GM19043 (cell line): ENCODE measurements around the gene ANKIB1.
"Not testable (repeated sequence)": the region's sequence is repeated elsewhere in the genome, so short reads cannot be mapped to it uniquely, and the experiment has no call there.

Source experiments
- ATAC-seq: cut with Tn5 transposase; IDR thresholded peaks from one replicate; pipeline ENCODE4 v1.9.1; 2021; ENCODE audit warnings: low read depth; ENCODE audit not compliant: unreplicated experiment

ANKIB1 gene, protein sequence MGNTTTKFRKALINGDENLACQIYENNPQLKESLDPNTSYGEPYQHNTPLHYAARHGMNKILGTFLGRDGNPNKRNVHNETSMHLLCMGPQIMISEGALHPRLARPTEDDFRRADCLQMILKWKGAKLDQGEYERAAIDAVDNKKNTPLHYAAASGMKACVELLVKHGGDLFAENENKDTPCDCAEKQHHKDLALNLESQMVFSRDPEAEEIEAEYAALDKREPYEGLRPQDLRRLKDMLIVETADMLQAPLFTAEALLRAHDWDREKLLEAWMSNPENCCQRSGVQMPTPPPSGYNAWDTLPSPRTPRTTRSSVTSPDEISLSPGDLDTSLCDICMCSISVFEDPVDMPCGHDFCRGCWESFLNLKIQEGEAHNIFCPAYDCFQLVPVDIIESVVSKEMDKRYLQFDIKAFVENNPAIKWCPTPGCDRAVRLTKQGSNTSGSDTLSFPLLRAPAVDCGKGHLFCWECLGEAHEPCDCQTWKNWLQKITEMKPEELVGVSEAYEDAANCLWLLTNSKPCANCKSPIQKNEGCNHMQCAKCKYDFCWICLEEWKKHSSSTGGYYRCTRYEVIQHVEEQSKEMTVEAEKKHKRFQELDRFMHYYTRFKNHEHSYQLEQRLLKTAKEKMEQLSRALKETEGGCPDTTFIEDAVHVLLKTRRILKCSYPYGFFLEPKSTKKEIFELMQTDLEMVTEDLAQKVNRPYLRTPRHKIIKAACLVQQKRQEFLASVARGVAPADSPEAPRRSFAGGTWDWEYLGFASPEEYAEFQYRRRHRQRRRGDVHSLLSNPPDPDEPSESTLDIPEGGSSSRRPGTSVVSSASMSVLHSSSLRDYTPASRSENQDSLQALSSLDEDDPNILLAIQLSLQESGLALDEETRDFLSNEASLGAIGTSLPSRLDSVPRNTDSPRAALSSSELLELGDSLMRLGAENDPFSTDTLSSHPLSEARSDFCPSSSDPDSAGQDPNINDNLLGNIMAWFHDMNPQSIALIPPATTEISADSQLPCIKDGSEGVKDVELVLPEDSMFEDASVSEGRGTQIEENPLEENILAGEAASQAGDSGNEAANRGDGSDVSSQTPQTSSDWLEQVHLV

DNA sequence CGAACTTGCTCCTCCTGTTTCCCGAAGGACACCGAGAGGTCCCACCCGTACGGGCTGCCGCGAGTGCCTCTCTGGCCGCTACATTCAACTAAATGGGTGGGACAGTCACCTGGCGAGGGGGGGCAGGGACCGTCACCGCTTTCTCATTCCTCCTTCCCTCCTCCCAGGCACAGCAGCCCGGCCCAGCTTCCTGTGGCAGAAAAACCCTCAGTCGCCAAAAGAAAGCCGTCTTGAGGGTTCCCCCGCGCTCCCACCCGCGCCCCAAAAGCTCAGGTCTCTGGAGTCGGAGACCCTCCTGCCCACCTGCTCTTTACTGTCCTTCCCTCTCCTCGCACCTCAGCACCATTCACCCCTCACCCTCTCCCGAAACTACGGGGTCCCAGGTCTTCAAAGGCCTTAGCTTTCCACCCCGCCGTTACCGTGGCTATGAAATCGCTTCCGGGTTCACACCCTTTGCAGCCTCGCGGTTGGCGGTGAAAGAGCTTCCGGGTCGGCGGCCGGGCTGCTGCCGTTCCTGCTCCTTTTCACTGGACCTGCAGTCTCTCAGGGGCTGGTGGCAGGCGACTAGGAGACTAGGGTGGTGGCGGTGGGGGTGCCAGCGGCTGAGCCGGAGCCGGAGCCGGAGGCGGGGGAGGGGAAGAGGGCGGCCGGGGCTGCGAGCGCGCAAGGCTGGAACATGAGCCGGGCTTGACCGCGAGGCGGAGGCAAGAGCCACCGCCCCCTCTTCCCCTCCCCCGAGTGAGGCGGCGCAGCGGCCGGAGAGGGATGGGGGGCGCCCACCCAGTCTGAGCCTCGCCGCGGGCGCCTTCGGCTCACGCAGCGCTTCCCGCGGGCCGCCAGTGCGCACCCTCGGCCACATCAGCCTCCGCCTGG, at the start of gene ANKIB1, which contains the start of gene KRIT1:
Gene ANKIB1 (plus strand): TSS at position 488 of the 873 bp plus-strand sequence. CDS start 49,005 bp downstream, outside the sequence.
Gene KRIT1 (minus strand): TSS at position 428 of the 873 bp plus-strand sequence. CDS start 3,779 bp downstream, outside the sequence.
- peak; percentile 70 for ATAC-seq

DNA sequence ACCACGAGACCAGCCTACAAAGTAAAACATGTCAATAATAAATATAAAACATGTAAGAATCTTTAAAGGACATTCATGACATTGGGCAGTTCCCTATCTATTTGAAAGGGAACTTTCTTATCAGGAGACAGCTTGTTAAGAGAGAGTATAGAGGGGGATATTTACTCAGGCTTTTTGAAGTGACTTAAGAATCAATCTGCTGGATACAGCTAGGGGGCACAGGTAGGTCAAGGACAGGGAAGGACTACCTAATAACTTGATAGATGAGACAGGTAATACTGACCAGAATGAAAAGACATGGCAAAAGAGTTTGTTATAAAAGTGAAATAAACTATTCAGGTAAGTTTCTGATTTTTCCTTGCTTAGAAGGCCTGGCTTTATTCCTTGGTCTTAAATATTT, 45.0 kb upstream of the ANKIB1 start:
- ATAC-seq, result no peak

DNA sequence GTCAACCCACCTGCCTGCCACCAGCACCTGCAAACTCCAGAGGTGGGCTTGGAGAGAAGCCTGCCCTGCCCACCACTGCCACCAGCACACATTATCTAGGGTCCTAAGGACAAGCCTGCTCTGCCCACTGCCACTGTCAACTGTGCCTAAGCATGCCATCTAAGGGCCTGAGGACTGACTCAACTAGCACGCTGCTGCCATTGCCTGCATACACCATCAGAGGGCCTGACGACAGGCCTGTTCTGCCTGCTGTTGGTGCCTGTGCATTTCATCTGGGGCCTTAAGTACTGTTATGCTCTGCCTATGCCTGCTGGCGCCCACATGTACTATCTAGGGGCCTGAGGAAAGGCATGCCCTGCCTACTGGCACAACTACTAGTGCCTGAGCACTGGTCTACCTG, 39.8 kb upstream of the ANKIB1 start:
- ATAC-seq, result no peak

DNA sequence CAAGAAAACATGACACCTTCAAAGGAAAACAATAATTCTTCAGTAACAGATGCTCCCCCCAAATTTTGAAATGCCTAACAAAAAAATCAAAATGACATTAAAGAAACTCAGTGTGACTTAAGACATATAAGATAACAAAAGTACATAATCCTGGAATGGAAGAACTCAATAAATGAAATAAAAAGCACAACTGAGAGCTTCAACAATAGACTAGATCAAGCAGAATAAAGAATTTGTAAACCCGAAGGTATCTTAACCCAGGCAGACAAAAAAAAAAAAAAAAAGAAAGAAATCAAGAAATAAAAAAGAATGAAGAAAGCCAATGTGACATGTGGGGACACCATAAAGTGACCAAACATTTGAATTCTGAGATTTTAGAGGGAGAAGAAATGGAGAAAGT, 39.1 kb upstream of the ANKIB1 start:
- no peak for ATAC-seq

DNA sequence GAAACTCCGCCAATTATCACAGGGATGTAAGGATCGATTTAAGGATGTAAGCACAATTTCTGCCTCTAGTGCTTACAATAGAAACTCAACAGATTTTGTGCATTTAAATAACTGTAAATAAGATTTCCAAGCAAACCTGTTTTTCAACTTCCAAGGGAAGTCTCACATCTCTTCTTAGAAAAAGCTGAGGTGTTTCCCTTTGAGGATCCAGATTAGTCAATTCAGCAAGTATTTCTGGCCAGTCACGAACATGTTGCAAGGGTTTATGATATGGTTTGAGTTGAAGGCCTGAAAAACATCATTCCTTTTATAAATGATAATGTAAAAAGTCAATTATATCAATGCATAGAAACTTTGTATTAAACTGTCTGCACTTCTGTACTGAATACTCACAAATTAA, 24.0 kb upstream of the ANKIB1 start:
- no peak for ATAC-seq

DNA sequence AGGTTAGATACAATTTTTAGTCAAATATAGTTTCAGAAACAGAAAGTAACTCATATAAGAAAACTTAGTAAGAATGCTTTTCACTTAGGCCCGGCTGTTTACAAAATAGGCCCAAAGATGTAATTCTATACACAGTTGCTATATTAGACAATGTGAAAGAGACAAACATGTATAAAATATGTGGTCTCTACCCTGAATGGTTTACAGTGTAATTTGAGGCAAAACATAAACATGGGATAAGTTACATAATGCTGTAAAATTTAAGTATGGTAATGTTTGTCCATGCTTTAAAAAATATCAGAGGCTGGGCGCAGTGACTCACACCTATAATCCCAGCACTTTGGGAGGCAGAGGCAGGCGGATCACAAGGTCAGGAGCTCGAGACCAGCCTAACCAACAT, 18.8 kb upstream of the ANKIB1 start:
- ATAC-seq, result no peak

DNA sequence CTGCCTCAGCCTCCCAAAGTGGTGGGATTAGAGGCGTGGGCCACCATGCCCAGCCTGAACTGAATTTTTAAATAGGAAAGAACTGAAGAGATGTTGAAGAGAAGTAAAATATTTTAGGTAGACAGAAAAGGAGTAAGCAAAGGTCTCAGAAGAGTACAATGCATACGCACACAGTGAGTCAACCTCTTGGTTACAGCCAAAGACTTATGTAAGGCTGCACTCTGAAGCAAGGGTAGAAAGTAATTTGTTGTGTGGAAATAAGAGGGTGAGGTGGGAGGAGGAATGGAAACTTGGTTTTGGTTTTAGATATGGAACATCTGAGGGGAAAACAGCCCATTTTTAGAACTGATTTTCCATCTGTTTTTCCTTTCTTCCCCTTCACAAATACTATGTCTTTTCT, 17.7 kb upstream of the ANKIB1 start:
- no peak for ATAC-seq

DNA sequence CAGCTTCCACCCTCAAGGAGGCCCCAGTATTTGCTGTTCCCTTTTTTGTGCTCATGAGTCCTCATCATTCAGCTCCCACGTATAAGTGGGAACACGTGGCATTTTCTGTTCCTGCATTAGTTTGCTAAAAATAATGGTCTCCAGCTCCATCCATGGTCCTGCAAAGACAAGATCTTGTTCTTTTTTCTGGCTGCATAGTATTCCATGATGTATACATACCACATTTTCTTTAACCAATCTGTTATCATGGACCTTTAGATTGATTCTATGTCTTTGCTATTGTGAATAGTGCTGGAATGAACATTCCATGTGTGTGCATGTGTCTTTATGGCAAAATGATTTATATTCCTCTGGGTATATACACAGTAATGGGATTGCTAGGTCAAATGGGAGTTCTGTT, 17.0 kb upstream of the ANKIB1 start:
- ATAC-seq, result no peak

DNA sequence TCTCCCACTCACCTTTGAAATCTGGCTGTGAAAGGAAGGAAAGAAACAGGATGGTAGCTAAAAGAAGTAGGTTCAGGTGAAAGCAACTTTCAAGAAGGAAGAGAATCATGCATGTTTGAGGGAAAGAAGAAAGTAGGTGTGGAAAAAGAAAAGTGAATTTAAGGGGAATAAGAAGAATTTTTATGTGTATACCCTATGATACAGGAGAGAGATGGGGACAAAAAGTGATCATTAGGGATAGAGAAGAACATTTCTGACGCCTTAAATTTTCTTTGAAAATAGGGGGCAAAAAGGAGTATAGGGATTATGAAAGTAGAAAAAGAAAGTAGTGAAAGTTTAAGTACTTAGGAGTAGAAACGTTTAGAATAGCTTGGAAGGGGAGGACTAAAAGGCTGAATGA, 15.2 kb upstream of the ANKIB1 start:
- ATAC-seq, result no peak

DNA sequence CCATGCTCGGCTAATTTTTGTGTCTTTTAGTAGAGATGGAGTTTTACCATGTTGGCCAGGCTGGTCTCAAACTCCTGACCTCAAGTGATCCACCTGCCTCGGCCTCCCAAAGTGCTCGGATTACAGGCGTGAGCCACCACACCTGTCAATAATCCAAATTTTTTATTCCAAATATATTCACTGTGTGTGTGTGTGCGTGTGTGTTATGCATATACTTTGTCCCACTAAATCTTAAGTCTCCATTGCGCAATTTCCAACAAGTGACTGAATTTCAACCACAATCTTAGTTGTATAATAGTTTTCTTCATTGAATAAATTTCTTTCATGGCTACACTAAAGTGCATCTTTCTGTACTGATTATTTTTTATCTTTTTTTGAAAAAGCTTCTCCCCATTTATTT, 2.8 kb upstream of the ANKIB1 start:
- no peak for ATAC-seq

DNA sequence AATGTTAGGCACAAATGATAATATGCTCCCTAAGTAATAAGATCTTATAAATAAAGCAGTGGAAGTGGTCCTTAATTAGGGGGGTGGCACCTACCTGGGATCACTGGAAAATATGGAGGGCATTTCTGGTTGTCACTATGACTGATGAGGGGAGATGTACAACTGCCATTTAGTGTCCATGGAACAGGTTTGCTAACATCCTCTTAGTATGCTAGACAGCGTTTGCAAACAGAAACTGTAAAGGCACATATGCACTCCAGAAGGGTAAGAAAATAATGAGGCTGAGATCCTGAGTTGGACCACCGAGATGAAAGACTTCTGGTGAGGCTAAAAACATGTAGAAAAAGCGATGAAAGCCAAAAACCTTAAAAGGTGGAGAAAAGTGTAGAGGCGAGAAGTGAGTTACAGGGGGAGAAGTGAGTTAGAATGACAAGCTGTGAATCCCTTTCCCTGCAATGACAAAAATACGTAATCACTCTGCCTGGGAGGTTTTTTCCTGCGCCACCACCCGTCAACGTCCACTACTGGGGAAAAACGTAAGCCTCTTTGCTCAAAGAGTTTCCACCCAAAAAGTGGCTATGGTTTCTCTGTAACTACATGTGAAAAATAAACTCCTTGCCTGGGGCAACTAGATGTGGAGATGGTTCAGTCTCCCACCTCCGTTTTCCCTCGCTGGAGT, 827 bp upstream of the ANKIB1 start:
- ATAC-seq, result no peak

DNA sequence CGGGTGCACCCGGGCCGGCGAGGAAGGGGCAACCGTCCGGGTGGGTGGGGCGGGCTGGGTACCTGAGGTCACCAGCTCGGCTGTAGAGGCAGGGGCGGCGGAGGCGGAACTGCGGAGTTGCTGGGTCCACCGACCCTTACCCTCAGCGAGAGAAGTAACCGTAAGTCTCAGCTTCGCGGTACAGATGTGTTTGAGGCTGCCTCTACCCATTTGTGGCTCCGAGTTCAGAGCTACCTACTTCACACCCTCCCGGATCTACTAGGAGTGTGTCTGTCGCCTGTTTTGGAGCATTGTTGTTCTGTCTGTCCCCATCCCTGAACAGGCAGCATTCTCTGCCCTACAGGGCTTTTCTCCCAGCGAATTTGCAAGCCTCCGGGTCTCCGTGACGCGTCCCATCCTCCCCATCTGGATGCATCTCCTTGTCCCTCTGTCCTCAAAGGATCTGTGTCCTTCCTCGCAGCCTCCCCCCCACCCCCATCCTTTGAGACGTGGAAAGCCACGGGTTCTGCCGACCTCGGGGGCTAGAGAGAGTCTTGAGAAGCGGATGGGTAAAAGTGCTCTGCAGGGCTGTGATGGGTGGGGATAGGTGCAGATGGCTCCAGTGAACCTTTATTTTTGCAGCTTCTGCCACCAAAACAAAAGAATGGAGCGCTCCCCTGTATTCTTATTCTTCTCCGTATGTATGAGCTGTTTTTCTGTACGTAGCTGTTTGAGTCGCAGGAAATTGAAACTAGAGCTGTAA, 757 bp downstream of the ANKIB1 start:
- ATAC-seq, result peak; percentile 21

DNA sequence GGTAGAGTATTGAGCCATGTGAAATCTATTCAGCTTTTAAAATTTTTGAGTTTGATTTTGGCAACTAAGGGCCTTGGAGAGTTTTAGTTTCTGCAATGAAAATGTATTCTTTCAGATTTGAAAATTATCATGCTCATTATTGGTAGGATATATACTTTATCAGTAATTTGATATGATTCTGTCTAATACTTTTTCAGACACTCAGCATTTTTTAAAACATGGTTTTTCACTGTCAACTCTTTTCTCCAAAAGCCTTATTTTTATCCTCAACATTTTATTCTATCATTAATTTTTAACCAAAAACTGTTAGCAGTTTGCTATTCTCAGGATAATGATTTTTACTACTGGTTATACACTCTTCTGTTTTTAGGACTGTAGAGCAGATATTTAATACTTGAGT, 4.8 kb downstream of the ANKIB1 start:
- no peak for ATAC-seq

DNA sequence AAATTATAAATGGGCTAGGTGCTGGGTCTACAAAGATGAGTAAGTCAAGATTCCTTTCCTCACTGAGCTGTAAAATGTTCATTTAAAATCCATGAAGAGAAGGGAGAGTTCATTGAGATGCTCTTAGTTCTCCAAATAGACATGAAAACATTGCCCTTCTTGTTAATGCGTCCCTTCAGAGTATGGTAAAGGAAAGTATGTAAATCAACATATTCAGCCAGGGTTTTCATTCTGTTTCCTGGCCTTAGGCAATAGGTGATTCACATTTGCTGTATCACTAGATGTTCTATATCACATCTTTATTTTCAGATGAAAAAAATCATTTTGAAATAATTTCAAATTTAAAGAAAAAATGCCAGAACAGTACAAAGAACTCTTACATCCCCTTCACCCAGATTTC, 5.4 kb downstream of the ANKIB1 start:
- ATAC-seq, result no peak

DNA sequence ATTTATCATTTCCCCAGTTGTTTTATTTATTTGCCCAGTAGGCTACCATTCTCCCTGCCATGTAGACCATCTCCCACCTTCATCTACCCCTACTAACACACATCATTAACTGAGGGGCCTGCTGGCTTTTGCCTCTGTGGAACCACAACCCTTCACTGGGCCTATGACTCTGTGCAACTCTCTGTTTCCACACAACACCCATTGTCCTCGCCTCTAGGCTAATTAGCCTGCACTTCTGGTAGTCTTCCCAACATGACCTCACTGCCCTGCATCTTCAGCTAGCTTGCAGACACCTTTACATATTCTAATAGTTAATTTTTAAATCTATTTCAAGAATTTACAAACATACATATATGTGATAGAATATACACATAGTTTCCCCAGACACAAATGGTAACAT, 7.5 kb downstream of the ANKIB1 start:
- ATAC-seq, result no peak

DNA sequence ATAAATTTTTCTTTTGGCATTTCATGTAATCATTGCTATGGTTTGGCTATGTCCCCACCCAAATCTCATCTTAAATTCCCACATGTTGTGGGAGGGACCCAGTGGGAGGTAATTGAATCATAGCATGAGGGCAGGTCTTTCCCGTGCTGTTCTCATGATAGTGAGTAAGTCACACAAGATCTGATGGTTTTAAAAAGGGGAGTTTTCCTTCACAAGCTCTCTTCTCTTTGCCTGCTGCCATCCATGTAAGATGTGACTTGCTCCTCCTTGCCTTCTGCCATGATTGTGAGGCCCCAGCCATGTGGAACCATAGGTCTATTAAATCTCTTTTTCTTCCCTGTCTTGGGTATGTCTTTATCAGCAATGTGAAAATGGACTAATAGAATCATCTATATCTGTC, 9.0 kb downstream of the ANKIB1 start:
- ATAC-seq, result not testable (repeated sequence)

DNA sequence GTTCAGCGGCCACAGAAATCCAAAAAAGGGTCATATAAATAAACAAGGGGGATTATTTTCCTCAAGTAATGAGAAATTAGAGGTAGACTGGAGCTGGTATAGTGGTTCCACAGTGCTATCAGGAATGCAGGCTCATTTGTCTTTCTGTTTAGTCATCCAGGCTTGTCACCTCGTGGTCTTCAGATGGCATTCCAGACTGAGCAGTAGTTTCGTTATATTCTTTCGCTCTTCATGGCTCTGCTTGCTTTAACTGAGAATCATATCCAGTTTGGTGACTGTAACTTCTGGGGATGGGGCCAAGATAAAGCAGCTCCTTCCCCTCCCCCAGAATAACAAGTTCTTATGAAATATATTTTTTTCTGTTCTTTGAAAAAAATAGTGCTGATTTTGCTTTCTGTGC, 9.5 kb downstream of the ANKIB1 start:
- no peak for ATAC-seq

DNA sequence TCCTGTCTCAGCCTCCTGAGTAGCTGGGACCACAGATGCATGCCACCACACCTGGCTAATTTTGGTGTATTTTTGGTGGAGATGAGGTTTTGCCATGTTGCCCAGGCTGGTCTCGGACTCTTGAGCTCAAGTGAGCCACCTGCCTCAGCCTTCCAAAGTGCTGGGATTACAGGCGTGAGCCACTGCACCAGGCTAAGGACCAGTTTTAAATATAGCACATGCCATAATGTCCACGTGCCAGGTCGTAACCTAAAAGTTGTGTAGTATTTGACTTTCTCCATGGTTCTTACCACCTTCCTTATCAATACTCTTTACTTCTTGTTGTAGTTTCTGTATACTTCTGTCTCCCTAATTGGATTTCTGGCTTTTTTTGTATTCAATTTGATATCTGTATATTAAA, 13.3 kb downstream of the ANKIB1 start:
- ATAC-seq, result no peak
